GM19193 (cell line): ENCODE data around the gene MRPL57.

ENCODE experiments used
- POLR2A ChIP-seq: IDR thresholded peaks from 4 replicates; pipeline ENCODE4 v1.6.1; 2011; ENCODE audit not compliant: insufficient read depth, insufficient read length; ENCODE audit errors: extremely low read depth

Gene MRPL57

GRCh38 chr13:21175656-21176214 is 723 bp upstream of the MRPL57 start:
- no peak for TF ChIP-seq POLR2A

- TF ChIP-seq POLR2A = no peak
Measured at GRCh38 chr13:21176982-21177284, 475 bp downstream of the MRPL57 start.

DNA sequence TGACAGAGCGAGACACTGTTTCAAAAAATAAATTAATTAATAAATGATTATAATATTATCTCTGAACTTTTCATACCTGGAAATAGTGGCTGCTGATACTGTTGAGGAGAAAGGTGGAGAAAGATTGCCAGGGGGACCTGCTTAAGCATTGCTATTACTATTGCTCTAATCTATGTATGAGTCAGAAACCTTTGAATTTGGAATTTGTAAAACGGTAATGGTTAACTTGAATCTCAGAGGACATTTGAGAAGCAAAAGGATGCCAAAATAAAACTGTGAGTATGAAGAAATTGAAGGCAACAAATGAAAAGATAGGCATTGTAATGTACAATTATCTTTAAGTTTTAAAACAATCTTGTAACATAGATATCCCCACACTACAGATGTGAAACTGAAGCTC is 5.2 kb downstream of the MRPL57 start:
- no peak for TF ChIP-seq POLR2A

DNA sequence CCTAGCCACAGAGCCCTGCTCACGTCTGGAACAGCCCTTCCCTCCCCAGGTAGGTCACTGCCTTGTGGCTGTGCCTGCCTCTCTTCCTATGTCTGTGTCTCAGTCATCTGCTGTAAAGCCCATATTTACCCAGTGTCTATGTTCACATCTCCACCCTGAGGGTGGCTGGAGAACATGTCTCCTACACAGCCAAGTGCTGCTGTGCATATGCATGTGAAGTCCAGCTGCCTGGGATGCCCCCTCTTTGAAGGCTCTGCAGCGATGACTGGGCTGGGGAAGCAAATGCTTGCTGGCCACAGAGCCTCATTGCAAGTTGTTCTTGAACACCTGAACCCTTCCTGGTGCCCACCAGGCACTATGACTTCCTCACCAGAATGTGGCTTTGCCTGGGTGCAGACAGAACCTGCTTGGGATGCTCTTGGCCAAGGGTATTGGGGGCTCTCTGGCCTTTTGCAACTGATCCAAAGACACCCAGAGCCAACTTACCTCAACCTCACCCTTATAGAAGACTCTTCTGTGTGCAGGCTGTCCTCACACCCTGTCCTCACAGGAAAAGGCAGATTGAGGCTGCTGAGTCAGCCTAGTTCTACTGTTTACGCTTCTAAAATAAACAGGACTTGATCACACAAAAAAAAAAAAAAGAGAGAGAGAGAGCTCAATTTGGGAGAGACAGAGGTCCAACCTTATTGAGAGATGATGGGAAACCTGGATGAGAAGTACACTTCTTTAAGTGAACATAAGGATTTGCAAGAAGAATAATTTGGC is 26.5 kb downstream of the MRPL57 start:
- no peak for TF ChIP-seq POLR2A

GRCh38 chr13:21208652-21209154 is 32.2 kb downstream of the MRPL57 start:
- TF ChIP-seq POLR2A = no peak

DNA sequence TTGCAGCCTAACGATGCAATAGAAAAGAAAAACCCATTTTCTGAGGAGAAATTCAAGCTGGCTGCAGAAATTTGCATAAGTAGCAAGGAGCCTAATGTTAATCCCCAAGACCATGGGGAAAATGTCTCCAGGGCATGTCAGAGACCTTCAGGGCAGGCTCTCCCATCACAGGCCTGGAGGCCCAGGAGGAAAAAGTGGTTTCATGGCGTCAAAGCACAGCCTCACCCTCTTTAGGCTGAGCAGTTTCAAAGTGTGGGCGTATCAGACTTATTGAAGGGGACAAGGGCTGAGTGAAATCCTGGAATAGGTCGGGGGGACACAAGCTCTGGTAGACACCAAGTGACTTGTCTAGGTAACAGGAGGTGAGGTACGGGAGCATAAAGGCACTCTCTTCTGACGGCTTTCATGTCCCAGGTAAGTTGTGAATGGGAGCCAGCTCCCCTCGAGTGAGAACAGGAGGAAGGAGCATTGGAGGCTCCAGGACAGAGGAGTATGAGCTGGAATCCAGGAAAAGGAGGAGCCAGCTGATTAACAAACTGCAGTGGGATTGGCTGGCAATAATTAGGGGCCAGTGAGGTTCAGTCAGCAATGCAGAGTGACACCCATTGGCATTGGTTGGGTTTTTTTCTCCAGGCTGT is 35.8 kb downstream of the MRPL57 start:
- TF ChIP-seq POLR2A = no peak

DNA sequence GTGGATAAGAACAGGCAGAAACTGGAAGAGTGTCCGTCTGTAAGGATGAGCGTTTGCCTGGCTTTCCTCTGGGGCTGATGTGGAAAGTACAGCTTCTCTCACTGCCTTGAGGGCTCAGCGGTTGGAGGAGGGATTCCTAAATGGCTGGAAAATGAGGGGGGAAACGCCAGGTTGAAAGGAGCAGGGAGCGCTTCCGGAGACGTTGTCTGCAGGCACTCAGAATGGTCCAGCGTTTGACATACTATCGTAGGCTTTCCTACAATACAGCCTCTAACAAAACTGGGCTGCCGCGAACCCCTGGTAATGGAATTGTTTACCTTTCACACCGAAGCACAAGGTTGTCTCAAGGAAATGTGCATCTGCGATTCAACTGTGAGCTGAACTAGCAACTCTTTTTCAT is 39.9 kb downstream of the MRPL57 start:
- no peak for TF ChIP-seq POLR2A

- no peak for TF ChIP-seq POLR2A
Measured at GRCh38 chr13:21218351-21219035, 42.0 kb downstream of the MRPL57 start.

DNA sequence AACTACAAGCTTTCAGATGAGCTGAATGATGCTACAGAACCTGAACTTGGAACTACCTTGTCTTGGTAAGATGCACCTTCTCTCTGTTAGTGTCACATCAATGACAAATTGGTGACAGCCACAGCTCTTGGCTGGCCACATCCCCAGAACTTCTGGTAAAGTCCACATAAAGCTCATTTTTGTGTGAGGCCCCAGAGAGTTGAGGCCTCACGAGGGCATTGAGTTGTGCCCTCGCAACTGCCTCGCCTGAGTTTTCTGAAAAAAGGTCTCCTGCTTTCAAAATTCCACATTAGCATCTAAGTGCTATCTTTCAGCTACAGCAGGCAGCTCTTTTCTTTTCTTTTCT is 42.6 kb downstream of the MRPL57 start:
- no peak for TF ChIP-seq POLR2A

GRCh38 chr13:21221268-21221667 is 44.8 kb downstream of the MRPL57 start:
- no peak for TF ChIP-seq POLR2A

DNA sequence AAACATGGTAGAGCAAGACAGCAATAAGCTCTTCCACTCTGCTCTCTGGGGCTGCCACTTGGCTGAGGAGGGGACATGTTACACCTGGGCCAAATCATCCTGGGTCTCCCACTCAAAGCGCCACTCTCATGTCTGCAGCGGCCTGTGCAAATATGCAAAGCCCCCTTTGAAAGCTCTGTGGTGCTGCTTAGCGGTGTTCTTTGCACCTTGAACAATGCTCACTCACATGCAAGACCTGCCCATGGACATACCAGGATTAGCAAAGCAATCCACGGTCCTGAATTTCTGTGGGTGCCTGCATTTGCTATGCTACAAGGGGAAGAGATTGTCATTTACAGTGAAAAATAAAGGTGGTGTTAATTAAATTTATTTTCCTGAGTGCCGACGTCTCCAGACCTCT is 48.6 kb downstream of the MRPL57 start:
- no peak for TF ChIP-seq POLR2A

DNA sequence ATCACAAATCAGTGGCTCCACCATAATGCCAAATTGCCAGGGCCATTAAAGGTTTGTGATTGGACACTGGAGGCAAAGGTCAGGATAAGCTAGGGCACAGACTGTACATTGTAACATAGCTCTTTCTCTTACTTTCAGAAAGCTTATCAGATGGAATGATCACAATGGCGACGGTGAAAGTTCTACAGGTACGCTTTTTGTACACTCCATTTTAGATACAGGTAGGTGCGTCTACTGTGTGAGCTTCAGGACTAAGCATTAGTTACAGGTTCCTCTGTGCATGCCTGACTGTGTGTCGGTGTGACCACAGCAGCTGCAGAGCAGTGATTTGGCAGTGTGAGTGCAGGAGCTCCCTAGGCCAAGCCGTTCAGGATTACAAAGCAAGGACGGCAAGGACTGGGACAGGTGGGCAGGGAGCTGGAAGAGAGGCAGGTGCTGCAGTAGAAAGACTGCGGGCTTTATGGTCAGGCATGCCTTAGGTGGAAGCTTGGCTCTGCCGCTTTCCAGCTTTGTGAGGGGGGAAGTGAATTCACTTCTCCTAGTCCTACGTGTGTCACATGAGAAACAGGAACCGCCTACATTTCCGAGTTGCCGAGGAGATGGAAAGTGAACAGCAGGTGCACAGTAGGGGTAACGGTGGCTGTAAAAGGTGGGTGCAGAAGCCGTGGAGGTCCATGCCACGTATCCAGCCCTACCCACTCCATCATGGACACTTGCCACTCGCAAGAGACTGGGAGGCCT is 49.6 kb downstream of the MRPL57 start:
- TF ChIP-seq POLR2A = no peak

DNA sequence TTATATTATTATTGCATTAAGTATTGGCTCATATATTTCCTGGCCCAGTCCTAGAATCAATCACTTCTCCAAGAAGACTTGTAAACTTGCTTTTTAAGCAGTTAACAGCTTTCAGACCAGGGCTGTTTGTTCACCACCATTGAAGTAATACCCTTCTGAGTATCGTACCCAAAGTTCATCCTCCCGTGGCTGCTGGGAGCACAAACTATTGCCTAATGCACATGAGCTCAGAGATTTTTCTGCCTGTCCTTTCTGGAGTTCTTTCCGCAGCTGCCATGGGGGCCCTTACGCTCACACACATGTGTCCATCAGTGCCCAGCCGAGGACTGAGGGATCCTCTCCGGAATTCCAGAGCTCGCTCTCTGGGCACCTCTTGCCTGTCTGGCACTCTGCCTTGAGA is 51.5 kb downstream of the MRPL57 start:
- TF ChIP-seq POLR2A = no peak
